ENCODE data around the gene ERBB4.

The ERBB4 gene

GRCh38 chr2:212427638-212428037 is 111.0 kb downstream of the ERBB4 start:
- no peak for DNase-seq

GRCh38 chr2:212426637-212427412 is 111.8 kb downstream of the ERBB4 start:
- no peak for DNase-seq

GRCh38 chr2:212424082-212424481 is 114.5 kb downstream of the ERBB4 start:
- no peak for DNase-seq

GRCh38 chr2:212423089-212423488 is 115.5 kb downstream of the ERBB4 start:
- no peak for DNase-seq

- no peak for DNase-seq
Measured at GRCh38 chr2:212421556-212422334, 116.9 kb downstream of the ERBB4 start.

GRCh38 chr2:212416086-212416485 is 122.5 kb downstream of the ERBB4 start:
- no peak for DNase-seq

GRCh38 chr2:212414767-212415211 is 123.8 kb downstream of the ERBB4 start:
- no peak for DNase-seq

- no peak for DNase-seq
Measured at GRCh38 chr2:212409560-212409959, 129.0 kb downstream of the ERBB4 start.

- DNase-seq: no peak
Measured at GRCh38 chr2:212408524-212408923, 130.1 kb downstream of the ERBB4 start.

GRCh38 chr2:212406716-212407115 is 131.9 kb downstream of the ERBB4 start:
- DNase-seq: no peak

- no peak for DNase-seq
Measured at GRCh38 chr2:212402316-212402715, 136.3 kb downstream of the ERBB4 start.

GRCh38 chr2:212398316-212398715 is 140.3 kb downstream of the ERBB4 start:
- DNase-seq: no peak

DNA sequence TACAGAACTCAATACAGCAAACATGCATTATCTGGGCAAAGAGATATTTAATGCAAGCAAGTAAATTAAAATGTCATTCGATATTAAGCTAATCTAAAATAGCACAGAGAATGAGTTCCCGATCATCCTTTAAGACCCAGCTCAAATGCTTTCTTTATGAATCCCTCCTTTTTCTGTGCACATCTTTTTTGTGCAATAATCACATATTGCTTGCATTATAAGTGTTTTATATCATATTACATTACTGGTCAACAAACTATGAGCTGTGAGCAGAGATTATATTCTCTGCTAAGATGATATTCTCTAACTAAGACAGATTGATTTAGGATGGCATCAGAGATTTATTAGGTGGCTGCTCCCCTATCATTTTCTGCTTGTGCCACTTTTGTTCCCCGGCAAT is 146.1 kb downstream of the ERBB4 start:
- no peak for DNase-seq

GRCh38 chr2:212392043-212392442 is 146.6 kb downstream of the ERBB4 start:
- no peak for DNase-seq

DNA sequence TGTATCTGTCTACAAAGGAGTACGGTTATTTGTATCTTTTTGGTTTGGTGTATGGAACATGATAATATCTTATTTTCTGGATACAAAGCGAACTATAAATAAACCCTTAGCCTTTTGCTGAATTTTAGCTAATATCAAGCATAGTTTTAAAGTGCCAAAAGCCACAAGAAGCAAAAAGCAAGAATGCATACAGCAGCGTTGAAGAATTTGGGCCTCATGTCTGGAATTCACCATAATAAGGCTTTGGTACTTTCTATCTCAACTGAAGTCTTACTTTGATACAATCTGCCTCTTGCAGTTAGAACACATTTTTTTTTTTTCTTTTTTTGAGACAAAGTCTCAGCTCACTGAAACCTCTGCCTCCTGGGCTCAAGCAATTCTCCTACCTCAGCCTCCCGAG is 151.5 kb downstream of the ERBB4 start:
- no peak for DNase-seq

GRCh38 chr2:212385241-212385640 is 153.4 kb downstream of the ERBB4 start:
- no peak for DNase-seq

- no peak for DNase-seq
Measured at GRCh38 chr2:212384027-212384426, 154.6 kb downstream of the ERBB4 start.

GRCh38 chr2:212381428-212382102 is 157.0 kb downstream of the ERBB4 start:
- no peak for DNase-seq

GRCh38 chr2:212379103-212379502 is 159.5 kb downstream of the ERBB4 start:
- no peak for DNase-seq

DNA sequence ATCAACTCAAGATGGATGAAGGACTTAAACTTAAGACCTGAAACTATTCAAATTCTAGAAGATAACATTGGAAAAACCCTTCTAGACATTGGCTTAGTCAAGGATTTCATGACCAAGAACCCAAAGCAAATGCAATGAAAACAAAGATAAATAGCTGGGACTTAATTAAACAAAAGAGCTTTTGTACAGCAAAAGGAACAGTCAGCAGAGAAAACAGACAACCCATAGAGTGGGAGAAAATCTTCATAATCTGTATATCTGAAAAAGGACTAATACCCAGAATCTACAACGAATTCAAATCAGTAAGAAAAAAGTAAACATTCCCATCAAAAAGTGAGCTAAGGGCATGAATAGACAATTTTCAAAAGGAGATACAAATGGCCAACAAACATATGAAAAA is 171.2 kb downstream of the ERBB4 start:
- DNase-seq: no peak

DNA sequence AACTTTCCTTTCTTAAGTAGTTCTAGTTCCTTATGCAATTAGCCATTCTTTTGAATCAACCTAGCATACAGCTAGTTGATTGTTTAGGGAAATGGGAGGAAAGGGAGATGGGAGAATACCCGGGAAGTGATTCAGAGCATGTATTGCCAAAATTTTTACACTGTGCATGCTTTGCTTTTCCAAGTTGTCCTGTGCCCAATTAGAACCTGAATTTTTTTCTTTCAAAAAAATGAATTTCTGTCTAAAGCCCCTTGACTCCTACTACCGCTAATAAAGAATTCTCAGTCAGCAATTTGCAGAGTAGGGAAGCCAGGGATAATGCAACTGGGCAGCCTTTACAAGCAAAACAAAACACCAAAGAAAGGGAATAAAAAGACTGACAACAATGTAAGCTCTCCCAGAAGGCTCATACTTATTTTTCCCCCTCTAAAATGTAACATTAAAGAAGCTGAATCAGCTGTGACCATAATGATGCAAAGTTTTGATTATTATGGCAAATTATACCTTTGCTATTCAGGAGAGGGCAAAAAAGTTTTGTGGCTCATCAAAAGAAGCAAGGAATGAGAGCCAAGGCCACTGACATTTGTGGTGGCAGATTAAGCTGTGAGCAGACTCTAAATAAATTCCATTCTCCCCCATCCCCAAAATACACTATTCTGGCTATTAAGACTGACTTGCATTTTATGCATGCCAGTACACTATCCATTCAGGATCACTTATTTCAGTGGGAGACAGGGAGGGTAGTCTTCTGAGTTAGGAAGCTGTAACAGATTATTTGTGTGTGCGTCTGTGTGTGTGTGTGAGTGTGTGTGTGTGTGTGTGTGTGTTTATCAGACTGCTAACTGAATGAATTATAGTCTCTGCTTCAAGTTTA is 174.3 kb downstream of the ERBB4 start:
- no peak for DNase-seq

DNA sequence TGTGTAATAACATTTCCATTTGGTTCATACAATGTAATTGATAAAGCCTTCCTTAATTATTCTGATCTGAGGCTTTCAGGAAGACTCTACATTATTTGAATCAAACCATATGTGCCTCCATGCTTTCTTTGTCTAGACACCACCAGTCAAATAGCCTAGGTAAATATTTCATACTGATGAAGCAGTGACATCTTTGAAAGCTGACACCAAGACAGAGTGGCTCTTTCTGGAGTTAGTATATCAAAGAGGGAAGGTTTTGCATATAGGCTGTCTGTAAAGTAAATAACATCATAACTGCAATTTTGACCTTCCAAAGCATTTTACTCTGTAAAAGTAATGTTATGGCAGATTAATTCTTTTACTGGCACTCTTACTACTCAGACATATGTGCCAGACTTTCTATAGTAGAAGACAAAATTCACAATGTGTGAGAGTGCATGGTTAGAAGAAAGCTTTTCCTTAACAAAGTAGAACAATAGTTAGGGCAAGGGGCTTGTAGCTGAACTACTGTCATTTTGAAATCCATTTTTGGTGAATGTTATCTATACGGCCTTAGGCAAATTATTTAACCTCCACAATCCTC is 177.3 kb downstream of the ERBB4 start:
- DNase-seq: no peak

All from T-helper 1 cell (primary cell).